Mucosa of stomach (tissue), 1 donor: ENCODE results near the gene KIDINS220.

Experiments used
- H3K27me3 ChIP-seq: one replicate; pipeline ENCODE4 v1.7.0; 2013; ENCODE audit warnings: mild to moderate bottlenecking, low read length; ENCODE audit not compliant: control insufficient read depth, insufficient read depth
- H3K36me3 ChIP-seq: one replicate; pipeline ENCODE4 v1.7.0; 2013; ENCODE audit warnings: low read length; ENCODE audit not compliant: control insufficient read depth, insufficient read depth
- H3K4me1 ChIP-seq: one replicate; pipeline ENCODE4 v1.7.0; 2013; ENCODE audit warnings: mild to moderate bottlenecking, low read length; ENCODE audit not compliant: control insufficient read depth, insufficient read depth
- H3K4me3 ChIP-seq: one replicate; pipeline ENCODE4 v1.7.0; 2013; ENCODE audit warnings: low read length
- H3K9ac ChIP-seq: one replicate; pipeline ENCODE4 v1.7.0; 2013; ENCODE audit warnings: mild to moderate bottlenecking, low read length, moderate library complexity
- H3K9me3 ChIP-seq: one replicate; pipeline ENCODE4 v1.7.0; 2013; ENCODE audit warnings: mild to moderate bottlenecking, low read length, moderate library complexity; ENCODE audit not compliant: control insufficient read depth
- donor health status: Pancreatic carcinoma.

The KIDINS220 gene

DNA sequence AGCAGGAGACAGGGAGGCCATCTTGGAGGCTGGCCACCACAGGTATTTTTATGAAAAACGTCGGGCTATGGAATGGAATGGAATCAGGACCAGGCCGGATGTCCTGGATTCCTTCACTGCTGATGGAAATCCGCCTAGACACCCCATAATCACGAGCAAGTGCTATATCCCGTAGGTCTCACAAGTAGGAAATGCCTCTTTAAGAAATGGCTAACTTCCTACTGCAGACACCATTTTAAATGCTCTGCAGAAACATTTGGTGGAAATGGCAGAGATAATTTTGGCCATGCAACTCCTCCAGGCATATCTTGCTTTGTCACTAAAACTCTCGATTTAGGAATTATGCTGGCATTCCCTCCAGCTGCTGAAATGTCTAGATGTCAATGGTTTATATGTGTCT, 137.6 kb downstream of the KIDINS220 start:
- Histone ChIP-seq H3K4me1 (no peaks in the 10 kb centered on the region), H3K9me3 (no peaks in the 10 kb centered on the region), H3K4me3 (no peak overlapping the region), H3K36me3 (no peaks in the 10 kb centered on the region), H3K27me3 (no peaks in the 10 kb centered on the region), H3K9ac (no peak overlapping the region)

DNA sequence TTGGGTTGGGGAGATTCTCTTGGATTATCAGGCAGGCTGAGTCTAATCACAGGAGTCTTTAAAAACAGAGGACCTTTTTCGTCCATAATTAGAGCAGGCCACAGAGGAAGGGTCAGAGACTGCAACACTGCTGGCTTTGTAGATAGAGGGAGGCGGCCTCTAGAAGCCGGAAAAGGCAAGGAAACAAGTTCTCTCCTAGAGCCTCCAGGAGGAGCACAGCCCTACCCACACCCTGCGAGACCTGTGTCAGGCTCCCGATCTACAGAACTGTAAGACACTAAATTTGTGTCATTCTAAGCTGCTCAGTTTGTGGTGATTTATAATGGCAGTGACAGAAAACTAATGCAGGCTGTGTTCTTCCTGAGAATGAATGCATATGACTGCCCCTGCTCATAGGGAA, 140.2 kb downstream of the KIDINS220 start:
- no peaks in the 10 kb centered on the region for H3K9me3 ChIP-seq
- no peak overlapping the region for H3K4me3 ChIP-seq
- H3K9ac ChIP-seq: no peak overlapping the region
- H3K27me3 ChIP-seq: peaks cover 9% of the 10 kb centered on the region
- no peaks in the 10 kb centered on the region for H3K36me3 ChIP-seq
- peaks cover 7% of the 10 kb centered on the region for H3K4me1 ChIP-seq

DNA sequence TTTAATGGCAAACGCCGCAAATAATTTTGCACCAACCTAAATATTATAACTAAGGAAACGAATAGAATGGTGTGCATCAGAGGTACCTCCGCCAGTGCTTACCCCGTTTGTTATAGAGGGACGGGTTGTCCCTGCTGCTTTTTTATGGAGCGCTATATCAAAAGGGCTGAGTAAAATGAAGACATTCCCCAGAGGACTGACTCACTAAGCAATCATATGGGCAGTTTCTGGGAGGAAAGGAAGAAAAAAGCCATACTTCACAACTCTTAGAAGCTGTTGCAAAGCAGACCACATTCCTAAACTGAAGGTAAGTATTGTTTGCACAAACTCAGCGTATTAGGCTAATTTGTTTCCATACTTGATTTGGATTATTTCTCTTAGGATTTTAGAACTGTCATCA, 142.7 kb downstream of the KIDINS220 start:
- Histone ChIP-seq H3K9ac (no peak overlapping the region), H3K27me3 (peaks cover 9% of the 10 kb centered on the region), H3K36me3 (no peaks in the 10 kb centered on the region), H3K4me3 (no peak overlapping the region), H3K4me1 (peaks cover 7% of the 10 kb centered on the region), H3K9me3 (no peaks in the 10 kb centered on the region)

DNA sequence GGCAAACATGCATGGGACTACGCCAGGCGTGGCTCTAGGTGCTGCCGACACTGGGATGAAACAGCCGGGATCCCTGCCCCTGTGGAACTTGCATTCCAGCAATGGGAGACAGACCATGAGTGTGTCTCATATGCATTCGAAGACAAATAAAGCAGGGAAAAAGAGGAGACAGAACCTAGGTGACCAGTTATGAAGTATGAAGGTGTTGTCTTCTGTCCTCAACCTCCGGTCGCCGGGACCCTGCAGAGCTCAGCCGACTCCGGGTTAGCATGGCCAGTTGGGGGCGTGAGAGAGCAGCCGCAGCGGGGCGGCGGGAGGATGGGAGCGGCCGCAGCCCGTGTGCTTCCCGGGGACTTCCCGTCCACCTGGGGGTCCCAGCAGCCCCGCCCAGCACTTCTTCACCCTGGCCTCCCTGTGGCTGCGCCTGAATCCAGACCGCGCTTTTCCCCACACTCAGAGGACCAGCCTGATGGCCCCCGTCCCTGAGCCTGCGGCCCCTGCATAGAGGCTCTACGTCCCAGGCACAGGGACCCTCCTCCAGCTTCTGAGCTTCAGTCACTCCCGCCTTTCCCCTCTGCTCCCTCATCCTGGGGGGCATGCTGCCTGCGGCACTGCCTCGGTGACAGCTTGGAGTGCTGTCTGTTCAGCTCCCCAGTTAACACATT, 144.1 kb downstream of the KIDINS220 start:
- no peaks in the 10 kb centered on the region for H3K9me3 ChIP-seq
- no peak overlapping the region for H3K9ac ChIP-seq
- peak overlapping the region; percentile 31 for H3K4me3 ChIP-seq
- no peaks in the 10 kb centered on the region for H3K36me3 ChIP-seq
- H3K4me1 ChIP-seq: peaks cover 7% of the 10 kb centered on the region
- H3K27me3 ChIP-seq: peaks cover 9% of the 10 kb centered on the region

DNA sequence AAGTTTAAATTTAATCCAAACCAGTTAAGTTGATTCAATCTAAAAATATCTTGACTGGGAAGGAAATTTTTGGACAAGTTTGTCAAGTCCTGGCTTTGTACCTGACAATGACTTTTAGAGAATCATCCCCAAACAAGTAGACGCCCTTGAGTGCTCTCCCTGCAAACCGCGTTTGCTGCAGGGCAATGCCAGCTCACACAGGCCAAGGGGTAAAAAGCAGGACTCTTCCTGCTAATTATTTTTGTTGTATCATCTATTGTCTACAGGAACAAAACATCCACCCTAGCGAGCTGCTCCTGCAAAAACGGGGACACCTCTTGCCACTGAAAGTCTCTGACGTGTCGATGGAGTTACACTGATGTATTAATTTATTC, 144.6 kb downstream of the KIDINS220 start:
- H3K4me3 ChIP-seq: peak overlapping the region; percentile 31
- H3K4me1 ChIP-seq: peaks cover 7% of the 10 kb centered on the region

DNA sequence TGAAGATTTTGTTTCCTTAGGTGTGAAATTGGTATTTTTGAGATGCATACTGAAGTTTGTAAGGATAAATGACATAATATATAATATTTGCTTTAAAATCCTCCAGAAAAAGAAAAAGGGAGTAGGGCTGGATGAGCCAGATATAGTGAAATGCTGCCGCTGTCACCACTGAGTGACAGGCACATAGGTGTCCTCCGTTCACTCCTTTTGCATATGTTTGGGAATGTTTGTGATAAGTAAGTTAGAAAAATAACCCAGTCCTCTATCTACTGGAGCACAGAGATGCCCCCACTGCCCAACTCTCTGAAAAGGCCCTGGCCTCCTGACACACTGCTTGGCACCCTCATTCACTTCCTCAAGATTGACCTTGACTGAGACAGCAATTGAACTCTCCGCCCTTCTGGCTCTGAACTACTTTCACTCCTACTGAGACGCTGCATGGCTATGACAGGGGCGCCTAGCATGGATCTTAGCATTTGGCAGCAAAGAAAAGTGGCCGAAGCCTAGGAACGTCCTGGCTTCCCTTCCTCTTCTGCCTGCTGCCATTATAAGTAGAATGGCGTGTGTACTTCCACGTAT, 145.5 kb downstream of the KIDINS220 start:
- Histone ChIP-seq H3K4me3 (no peak overlapping the region), H3K27me3 (peaks cover 9% of the 10 kb centered on the region), H3K9ac (no peak overlapping the region), H3K36me3 (no peaks in the 10 kb centered on the region), H3K4me1 (peaks cover 7% of the 10 kb centered on the region), H3K9me3 (no peaks in the 10 kb centered on the region)

More for the DNA sequence above, 144.6 kb downstream of the KIDINS220 start:
- H3K36me3 ChIP-seq: no peaks in the 10 kb centered on the region
- H3K9me3 ChIP-seq: no peaks in the 10 kb centered on the region
- H3K9ac ChIP-seq: no peak overlapping the region
- peaks cover 9% of the 10 kb centered on the region for H3K27me3 ChIP-seq

DNA sequence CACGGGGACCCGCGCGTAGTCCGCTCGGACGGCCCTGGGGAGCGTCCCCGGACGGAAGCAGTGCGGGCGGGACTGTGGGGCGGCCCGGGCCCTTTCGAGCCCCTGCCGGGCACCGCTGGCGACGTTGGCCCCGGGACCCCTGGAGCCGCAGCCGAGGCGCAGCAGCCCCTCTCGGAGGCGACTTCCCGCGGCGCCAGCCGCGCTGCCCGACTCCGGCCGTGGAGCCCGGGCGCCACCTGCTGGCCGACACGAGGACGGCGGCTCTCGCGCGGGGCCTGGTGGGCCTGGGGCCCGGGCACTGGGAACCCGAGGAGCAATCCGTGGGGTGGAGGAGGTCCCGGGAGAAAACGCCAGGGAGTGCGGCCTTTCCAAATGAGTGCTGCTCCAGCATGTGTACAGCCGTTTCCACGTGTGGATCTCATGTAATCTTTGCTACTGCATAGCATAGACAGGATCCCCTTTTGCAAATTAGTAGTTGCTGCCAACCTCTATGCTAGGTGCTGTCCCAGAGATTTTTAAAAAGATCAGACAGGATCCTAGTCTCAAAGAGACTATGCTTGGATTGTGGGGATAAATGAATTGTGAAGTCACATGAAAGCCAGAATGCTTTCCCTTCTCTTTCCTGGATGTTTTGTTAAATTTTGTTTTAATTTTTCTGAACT, 151.6 kb downstream of the KIDINS220 start:
- Histone ChIP-seq H3K9me3 (no peaks in the 10 kb centered on the region), H3K27me3 (no peaks in the 10 kb centered on the region), H3K9ac (peak overlapping the region; percentile 62), H3K4me1 (no peaks in the 10 kb centered on the region), H3K4me3 (no peak overlapping the region), H3K36me3 (no peaks in the 10 kb centered on the region)

DNA sequence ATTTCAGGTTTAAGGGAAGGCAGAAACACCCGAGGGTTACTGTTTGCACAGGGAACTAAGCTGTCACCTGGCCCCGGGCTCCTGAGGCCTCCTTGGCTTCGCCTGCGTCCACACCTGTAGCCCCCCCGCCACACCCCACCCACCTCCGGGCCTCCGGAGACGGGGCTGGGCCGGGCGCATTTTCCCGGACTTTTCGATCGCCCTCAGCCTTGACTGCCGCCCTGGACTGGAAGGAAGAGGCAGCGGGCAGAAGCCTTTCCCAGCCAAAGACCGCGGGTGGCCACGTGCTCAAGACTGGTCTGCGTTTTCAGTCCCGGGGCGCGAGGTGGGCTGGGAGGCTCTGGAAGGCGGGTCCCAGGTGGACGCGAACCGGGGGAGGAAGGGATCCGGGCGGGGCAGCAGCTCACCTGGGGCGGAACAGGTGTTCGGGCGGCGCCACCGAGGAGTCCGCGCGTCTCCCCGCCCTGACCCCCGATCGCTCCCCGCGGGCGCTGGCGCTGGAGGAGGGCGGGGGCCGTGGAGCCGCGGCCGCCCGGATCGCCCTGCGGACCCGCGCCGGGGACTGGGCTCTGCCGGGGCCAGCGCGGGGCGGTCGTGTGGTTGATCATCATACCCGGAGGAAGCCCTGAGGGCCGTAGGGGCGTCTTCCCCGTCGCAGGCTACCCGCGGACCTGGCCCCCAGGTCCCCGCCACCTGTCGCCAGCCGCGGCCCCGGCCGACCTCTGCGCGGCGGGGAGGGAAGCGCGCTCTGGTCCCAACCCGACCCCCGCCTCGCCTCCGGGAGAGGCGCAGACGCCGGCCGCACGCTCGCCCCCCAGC, 152.3 kb downstream of the KIDINS220 start:
- Histone ChIP-seq H3K4me1 (no peaks in the 10 kb centered on the region), H3K27me3 (no peaks in the 10 kb centered on the region), H3K9me3 (no peaks in the 10 kb centered on the region), H3K4me3 (peak overlapping the region; percentile 15), H3K9ac (peak overlapping the region; percentile 62), H3K36me3 (no peaks in the 10 kb centered on the region)

DNA sequence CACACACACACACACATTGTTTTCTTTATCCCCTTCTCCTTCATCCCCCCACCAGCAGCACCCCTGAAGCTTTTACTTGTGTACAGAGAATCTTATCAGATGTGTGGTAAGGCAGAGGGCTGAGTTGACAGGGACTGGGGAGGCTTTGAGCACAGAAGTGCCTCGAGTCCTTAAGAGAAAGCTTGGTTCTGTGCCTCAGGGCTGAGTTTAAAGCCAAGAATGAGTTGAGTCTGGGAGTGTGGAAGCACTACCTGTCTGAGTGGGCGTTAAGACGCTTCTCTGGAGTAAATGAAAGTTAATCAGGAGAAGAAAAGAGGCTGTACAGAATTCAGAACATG, 152.9 kb downstream of the KIDINS220 start:
- peak overlapping the region; percentile 15 for H3K4me3 ChIP-seq
- no peaks in the 10 kb centered on the region for H3K4me1 ChIP-seq
- peak overlapping the region; percentile 62 for H3K9ac ChIP-seq
- H3K9me3 ChIP-seq: no peaks in the 10 kb centered on the region
- no peaks in the 10 kb centered on the region for H3K27me3 ChIP-seq
- no peaks in the 10 kb centered on the region for H3K36me3 ChIP-seq

DNA sequence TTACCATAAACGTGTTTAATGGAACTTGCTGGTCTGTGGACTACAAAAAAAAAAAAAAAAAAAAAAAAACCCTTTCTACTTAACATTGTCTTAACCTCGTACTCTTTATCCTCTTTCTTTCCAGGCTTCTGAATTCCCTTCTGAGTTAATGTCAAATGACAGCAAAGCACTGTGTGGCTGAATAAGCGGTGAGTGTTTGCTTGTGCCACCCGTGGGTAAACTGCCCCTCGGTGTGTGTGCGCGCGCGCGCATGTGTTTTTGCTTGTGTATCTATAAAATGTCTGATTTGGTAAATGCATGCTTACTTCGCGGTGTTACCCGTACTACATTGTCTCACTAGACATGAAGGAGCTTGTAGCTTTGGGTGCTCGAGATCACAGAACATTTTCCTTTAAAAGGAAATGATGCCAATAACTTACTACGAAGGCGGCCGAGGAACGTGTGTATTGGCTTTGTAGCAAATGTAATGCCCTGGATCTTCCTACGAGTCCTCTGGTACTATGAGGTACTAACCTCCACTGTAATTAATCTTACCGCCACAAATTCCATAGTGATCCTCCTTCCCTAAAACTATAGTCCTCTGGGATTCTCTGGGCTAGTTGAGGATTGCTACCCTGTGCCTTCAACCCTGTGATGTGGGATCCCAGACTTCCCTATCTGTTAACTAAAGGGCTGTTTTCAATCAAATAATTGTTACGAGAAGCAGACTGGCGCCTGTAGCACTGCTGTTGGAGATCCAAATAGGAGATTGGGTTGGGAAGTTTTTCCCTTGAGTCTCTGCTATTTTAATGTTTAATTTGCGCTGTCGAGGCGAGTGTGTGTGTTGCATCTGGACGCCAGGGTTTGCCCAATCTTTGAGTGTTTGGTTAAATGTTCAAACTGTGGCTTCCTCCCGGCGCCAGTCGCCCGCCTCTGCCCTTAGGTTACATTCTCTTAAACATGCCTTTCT, 154.4 kb downstream of the KIDINS220 start:
- H3K4me3 ChIP-seq: peak overlapping the region; percentile 47
- no peaks in the 10 kb centered on the region for H3K36me3 ChIP-seq
- H3K9ac ChIP-seq: peak overlapping the region; percentile 47
- no peaks in the 10 kb centered on the region for H3K9me3 ChIP-seq
- H3K27me3 ChIP-seq: no peaks in the 10 kb centered on the region
- no peaks in the 10 kb centered on the region for H3K4me1 ChIP-seq
